ENCODE measurements around the gene HSD17B11. TPM values are rescaled to one million over a fixed set of nuclear protein-coding genes. Genes with fewer than 3 reads are reported as not detected.
"Not testable (repeated sequence)": the region's sequence is repeated elsewhere in the genome, so short reads cannot be mapped to it uniquely, and the experiment has no call there.

Gene HSD17B11
- total RNA-seq, 2 donors from 2014 or later, result 18.3 to 22.7 TPM

DNA sequence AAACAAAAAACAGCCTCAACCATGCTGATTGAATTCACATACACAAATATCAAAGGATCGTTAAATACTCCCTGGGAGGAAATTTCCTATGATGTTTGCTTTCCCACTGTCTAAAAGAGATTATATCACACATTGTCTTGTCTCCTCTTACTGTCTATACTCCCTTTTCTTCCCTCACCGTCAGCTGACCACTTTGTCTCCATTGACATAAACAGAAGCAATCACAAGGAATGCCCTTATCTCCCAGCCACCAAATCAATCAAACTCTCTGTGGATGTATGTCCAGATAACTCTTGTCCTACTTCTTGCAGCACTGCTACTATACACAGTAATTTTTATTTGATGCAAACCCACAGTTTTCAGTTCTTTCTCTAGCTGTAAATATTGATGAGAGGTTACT is 19.2 kb upstream of the HSD17B11 start:
- no peaks in the 10 kb centered on the region for H3K36me3 ChIP-seq (ENCODE audit: control insufficient read depth, insufficient read depth, low read length)
- Mint-ChIP-seq H3K9me3 (peaks cover 6% of the 10 kb centered on the region), H3K4me1 (peaks cover 6% of the 10 kb centered on the region), H3K36me3 (ENCODE audit: low read depth) (no peaks in the 10 kb centered on the region), H3K4me3 (no peak overlapping the region), H3K27ac (no peak overlapping the region), H3K27me3 (ENCODE audit: insufficient read depth) (no peaks in the 10 kb centered on the region)
- H3K9ac ChIP-seq (ENCODE audit: extremely low read depth, low read length, poor library complexity, severe bottlenecking), result no peak overlapping the region
- no peaks in the 10 kb centered on the region for H3K4me1 ChIP-seq (ENCODE audit: control insufficient read depth, insufficient read depth, low read length)
- H3K4me3 ChIP-seq (ENCODE audit: low read length), result no peak overlapping the region
- peaks cover 4% of the 10 kb centered on the region for H3K9me3 ChIP-seq (ENCODE audit: control insufficient read depth, low read length)
- WGBS, 2 experiments (ENCODE audit: insufficient coverage in 1 of 2, insufficient read length in 1 of 2), result 87 to 93% methylated on average over 2 of the region's 2 CpGs
- H3K27me3 ChIP-seq (ENCODE audit: control insufficient read depth, insufficient read depth, low read length, poor library complexity, severe bottlenecking), result no peaks in the 10 kb centered on the region
- TF ChIP-seq, protein P1, sequence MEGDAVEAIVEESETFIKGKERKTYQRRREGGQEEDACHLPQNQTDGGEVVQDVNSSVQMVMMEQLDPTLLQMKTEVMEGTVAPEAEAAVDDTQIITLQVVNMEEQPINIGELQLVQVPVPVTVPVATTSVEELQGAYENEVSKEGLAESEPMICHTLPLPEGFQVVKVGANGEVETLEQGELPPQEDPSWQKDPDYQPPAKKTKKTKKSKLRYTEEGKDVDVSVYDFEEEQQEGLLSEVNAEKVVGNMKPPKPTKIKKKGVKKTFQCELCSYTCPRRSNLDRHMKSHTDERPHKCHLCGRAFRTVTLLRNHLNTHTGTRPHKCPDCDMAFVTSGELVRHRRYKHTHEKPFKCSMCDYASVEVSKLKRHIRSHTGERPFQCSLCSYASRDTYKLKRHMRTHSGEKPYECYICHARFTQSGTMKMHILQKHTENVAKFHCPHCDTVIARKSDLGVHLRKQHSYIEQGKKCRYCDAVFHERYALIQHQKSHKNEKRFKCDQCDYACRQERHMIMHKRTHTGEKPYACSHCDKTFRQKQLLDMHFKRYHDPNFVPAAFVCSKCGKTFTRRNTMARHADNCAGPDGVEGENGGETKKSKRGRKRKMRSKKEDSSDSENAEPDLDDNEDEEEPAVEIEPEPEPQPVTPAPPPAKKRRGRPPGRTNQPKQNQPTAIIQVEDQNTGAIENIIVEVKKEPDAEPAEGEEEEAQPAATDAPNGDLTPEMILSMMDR (conservative IDR thresholded peaks at IDR 0.05), result no peak
- DNase-seq, result no peak
- no peak overlapping the region for H3K27ac ChIP-seq (ENCODE audit: low read depth, low read length)

DNA sequence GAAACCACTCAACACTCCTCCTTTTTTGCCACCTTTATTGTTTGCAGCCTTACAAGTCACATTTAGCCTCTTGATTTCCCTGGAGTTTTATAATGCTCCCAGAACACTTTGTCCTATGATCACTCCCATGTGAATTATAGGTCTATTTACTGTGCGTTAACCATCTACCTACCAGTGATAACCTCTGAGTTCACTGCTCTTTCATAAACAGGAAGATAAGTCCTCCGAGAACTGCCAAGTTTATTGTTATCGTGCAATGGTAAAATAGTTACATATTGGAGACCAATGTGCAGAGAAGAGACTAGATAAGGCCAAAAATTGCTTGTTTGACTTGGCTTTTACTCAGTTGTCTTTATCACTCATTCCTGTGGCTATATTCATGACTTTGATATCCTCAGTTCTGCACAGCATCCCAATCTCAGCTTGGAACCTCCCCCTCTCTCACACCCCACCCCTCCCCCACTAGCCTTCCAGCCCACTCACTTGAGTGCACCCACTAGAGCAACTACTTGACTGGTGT is 18.5 kb upstream of the HSD17B11 start:
- peaks cover 5% of the 10 kb centered on the region for H3K9me3 ChIP-seq (ENCODE audit: control insufficient read depth, low read length)
- Mint-ChIP-seq H3K4me3 (no peak overlapping the region), H3K4me1 (peaks cover 6% of the 10 kb centered on the region), H3K9me3 (peaks cover 11% of the 10 kb centered on the region), H3K27me3 (ENCODE audit: insufficient read depth) (no peaks in the 10 kb centered on the region), H3K36me3 (ENCODE audit: low read depth) (no peaks in the 10 kb centered on the region), H3K27ac (no peak overlapping the region)
- H3K4me1 ChIP-seq (ENCODE audit: control insufficient read depth, insufficient read depth, low read length), result no peaks in the 10 kb centered on the region
- H3K9ac ChIP-seq (ENCODE audit: extremely low read depth, low read length, poor library complexity, severe bottlenecking), result no peak overlapping the region
- H3K27ac ChIP-seq (ENCODE audit: low read depth, low read length), result no peak overlapping the region
- H3K36me3 ChIP-seq (ENCODE audit: control insufficient read depth, insufficient read depth, low read length), result no peaks in the 10 kb centered on the region
- no peak overlapping the region for H3K4me3 ChIP-seq (ENCODE audit: low read length)
- H3K27me3 ChIP-seq (ENCODE audit: control insufficient read depth, insufficient read depth, low read length, poor library complexity, severe bottlenecking), result no peaks in the 10 kb centered on the region
- 94 to 95% methylated on average over 3 of the region's 3 CpGs for WGBS, 2 experiments (ENCODE audit: insufficient coverage in 1 of 2, insufficient read length in 1 of 2)
- TF ChIP-seq, protein P1 (conservative IDR thresholded peaks at IDR 0.05), result no peak
- DNase-seq, result no peak

DNA sequence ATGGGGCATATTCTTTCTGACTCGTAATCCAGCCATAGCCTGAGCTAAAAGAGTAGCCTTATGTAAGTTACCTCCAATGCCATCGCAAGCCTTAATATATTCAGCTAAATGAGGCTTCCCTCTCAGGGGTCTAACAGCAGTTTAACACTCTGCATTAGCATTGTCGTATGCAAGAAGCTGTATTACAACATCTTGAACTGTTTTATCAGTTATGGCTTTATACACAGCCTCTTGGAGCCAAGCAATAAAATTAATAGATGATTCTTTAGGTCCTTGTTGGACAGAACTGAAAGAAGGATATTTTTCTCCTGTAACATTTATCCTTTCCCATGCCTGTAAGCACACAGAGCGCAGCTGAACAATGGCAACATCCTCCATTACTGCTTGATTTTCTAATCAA is 15.9 kb upstream of the HSD17B11 start:
- not testable (repeated sequence) for H3K36me3 Mint-ChIP-seq (ENCODE audit: low read depth); H3K4me3 ChIP-seq (ENCODE audit: low read length); H3K27ac Mint-ChIP-seq; H3K4me3 Mint-ChIP-seq; H3K4me1 Mint-ChIP-seq; H3K27ac ChIP-seq (ENCODE audit: low read depth, low read length); DNase-seq; H3K9ac ChIP-seq (ENCODE audit: extremely low read depth, low read length, poor library complexity, severe bottlenecking); H3K36me3 ChIP-seq (ENCODE audit: control insufficient read depth, insufficient read depth, low read length); H3K4me1 ChIP-seq (ENCODE audit: control insufficient read depth, insufficient read depth, low read length); H3K27me3 ChIP-seq (ENCODE audit: control insufficient read depth, insufficient read depth, low read length, poor library complexity, severe bottlenecking); H3K27me3 Mint-ChIP-seq (ENCODE audit: insufficient read depth)
- peaks cover 18% of the 10 kb centered on the region for H3K9me3 Mint-ChIP-seq
- 96 to 100% methylated on average over 2 to 4 of the region's 4 CpGs for WGBS, 2 experiments (ENCODE audit: insufficient coverage in 1 of 2, insufficient read length in 1 of 2)
- peaks cover 13% of the 10 kb centered on the region for H3K9me3 ChIP-seq (ENCODE audit: control insufficient read depth, low read length)

DNA sequence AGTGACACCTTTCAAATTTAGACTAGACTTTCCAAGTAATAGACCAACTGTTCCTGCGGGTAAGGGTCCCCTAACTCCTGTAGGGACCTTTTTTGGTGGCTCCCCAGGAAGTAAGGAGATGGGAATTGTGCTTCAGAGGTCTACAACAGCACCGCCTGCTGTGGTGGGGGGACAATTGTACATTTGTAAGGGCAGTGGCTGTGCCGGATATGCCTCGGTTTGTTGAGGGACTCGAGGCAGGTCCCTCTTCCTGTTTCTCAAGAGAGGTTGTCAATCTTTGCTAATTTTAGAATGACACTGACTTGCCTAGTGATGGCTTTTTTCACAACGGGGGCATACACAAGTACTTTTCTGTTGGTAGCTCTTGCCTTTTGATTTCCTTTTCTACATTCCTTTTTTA is 15.5 kb upstream of the HSD17B11 start:
- Mint-ChIP-seq H3K36me3 (ENCODE audit: low read depth) (no peaks in the 10 kb centered on the region), H3K27ac (no peak overlapping the region), H3K9me3 (peaks cover 21% of the 10 kb centered on the region), H3K4me3 (no peak overlapping the region), H3K4me1 (peaks cover 6% of the 10 kb centered on the region), H3K27me3 (ENCODE audit: insufficient read depth) (no peaks in the 10 kb centered on the region)
- 88 to 94% methylated on average over 5 to 6 of the region's 6 CpGs for WGBS, 2 experiments (ENCODE audit: insufficient coverage in 1 of 2, insufficient read length in 1 of 2)
- TF ChIP-seq, protein P1 (conservative IDR thresholded peaks at IDR 0.05), result no peak
- DNase-seq, result no peak
- no peak overlapping the region for H3K4me3 ChIP-seq (ENCODE audit: low read length)
- no peak overlapping the region for H3K27ac ChIP-seq (ENCODE audit: low read depth, low read length)
- no peak overlapping the region for H3K9ac ChIP-seq (ENCODE audit: extremely low read depth, low read length, poor library complexity, severe bottlenecking)
- no peaks in the 10 kb centered on the region for H3K27me3 ChIP-seq (ENCODE audit: control insufficient read depth, insufficient read depth, low read length, poor library complexity, severe bottlenecking)
- H3K9me3 ChIP-seq (ENCODE audit: control insufficient read depth, low read length), result peaks cover 15% of the 10 kb centered on the region
- no peaks in the 10 kb centered on the region for H3K36me3 ChIP-seq (ENCODE audit: control insufficient read depth, insufficient read depth, low read length)
- no peaks in the 10 kb centered on the region for H3K4me1 ChIP-seq (ENCODE audit: control insufficient read depth, insufficient read depth, low read length)

All from endodermal cell (in vitro differentiated cells).